Activated T-helper 1 cell treated with anti-CD3 and anti-CD28 coated beads, Interleukin-12 subunit alpha, Interleukin-12 subunit beta, Interleukin-2, Interleukin-4 antibody, amounts not matched to agents 30 ng/mL and 10 ng/mL and 1 ng/mL, durations not matched to agents 14 hours and 24 hours and 36 hours (primary cell): ENCODE results near the gene ALOX5. TPM values are rescaled to one million over a fixed set of nuclear protein-coding genes. Genes with fewer than 3 reads are reported as not detected.
"Not testable (repeated sequence)": the region's sequence is repeated elsewhere in the genome, so short reads cannot be mapped to it uniquely, and the experiment has no call there.

ENCODE experiments used
- DNase-seq: peaks from one replicate; pipeline ENCODE4 v3.0.0; 2021; ENCODE audit warnings: low spot score
- H3K27ac Mint-ChIP-seq: one replicate; pipeline ENCODE4 v1.8.0; 2021; ENCODE audit warnings: mild to moderate bottlenecking, mixed read lengths
- H3K27me3 Mint-ChIP-seq: one replicate; pipeline ENCODE4 v1.8.0; 2022; ENCODE audit warnings: mild to moderate bottlenecking, moderate library complexity, mixed read lengths; ENCODE audit not compliant: insufficient read depth
- H3K36me3 Mint-ChIP-seq: one replicate; pipeline ENCODE4 v1.8.0; 2021; ENCODE audit warnings: low read depth, mixed read lengths
- H3K4me1 Mint-ChIP-seq: one replicate; pipeline ENCODE4 v1.8.0; 2021; ENCODE audit warnings: low read depth, mixed read lengths
- H3K4me3 Mint-ChIP-seq: one replicate; pipeline ENCODE4 v1.8.0; 2021; ENCODE audit warnings: mild to moderate bottlenecking, moderate library complexity, mixed read lengths
- H3K9me3 Mint-ChIP-seq: one replicate; pipeline ENCODE4 v1.8.0; 2021; ENCODE audit warnings: mixed read lengths
- intact Hi-C: fragments of 100-400 bp; cut with micrococcal nuclease; formaldehyde crosslinking; loops from one replicate; pipeline ENCODE4 v1.15.1; 2024
- total RNA-seq: library from RNA; stranded (reverse); gene quantifications from 2 replicates; pipeline ENCODE4 v1.2.3, GENCODE V29; 2022

ALOX5 gene
- total RNA-seq, 1 donor from 2014 or later, result 2.9 TPM

GRCh38 chr10:45464958-45465567, 91.0 kb downstream of the ALOX5 start:
- peak; percentile 63 for DNase-seq
- H3K4me3 Mint-ChIP-seq, result no peak overlapping the region
- H3K36me3 Mint-ChIP-seq, result peaks cover 12% of the 10 kb centered on the region
- H3K4me1 Mint-ChIP-seq, result peaks cover 55% of the 10 kb centered on the region
- intact Hi-C loops, result loop anchor here (1.0 to 10.0 kb wide), 9 partner anchors 46 to 566 kb away; partner anchors contain the start of genes NCOA4 and ZFAND4
- no peaks in the 10 kb centered on the region for H3K27me3 Mint-ChIP-seq
- H3K9me3 Mint-ChIP-seq, result no peaks in the 10 kb centered on the region
- H3K27ac Mint-ChIP-seq, result no peak overlapping the region

GRCh38 chr10:45466784-45467183, 92.8 kb downstream of the ALOX5 start:
- Mint-ChIP-seq H3K4me1 (peaks cover 50% of the 10 kb centered on the region), H3K36me3 (peaks cover 5% of the 10 kb centered on the region), H3K9me3 (no peaks in the 10 kb centered on the region), H3K27ac (no peak overlapping the region), H3K27me3 (no peaks in the 10 kb centered on the region), H3K4me3 (no peak overlapping the region)
- no peak for DNase-seq
- intact Hi-C loops, result loop anchor here (5.0 to 10.0 kb wide), 2 partner anchors 51 to 348 kb away; no protein-coding TSS in a partner anchor

- no peak for DNase-seq
- Mint-ChIP-seq H3K9me3 (no peaks in the 10 kb centered on the region), H3K27ac (no peak overlapping the region), H3K27me3 (no peaks in the 10 kb centered on the region), H3K4me3 (no peak overlapping the region), H3K36me3 (peaks cover 1% of the 10 kb centered on the region), H3K4me1 (peaks cover 38% of the 10 kb centered on the region)
- intact Hi-C loops, result loop anchor here (5.0 to 10.0 kb wide), 2 partner anchors 49 to 347 kb away; no protein-coding TSS in a partner anchor
These were observed 94.1 kb downstream of the ALOX5 start for GRCh38 chr10:45468079-45468478.

GRCh38 chr10:45470098-45471012, 96.3 kb downstream of the ALOX5 start:
- H3K9me3 Mint-ChIP-seq, result no peaks in the 10 kb centered on the region
- peak; percentile 17 for DNase-seq
- H3K4me3 Mint-ChIP-seq, result peak overlapping the region; percentile 27
- peaks cover 21% of the 10 kb centered on the region for H3K4me1 Mint-ChIP-seq
- H3K27me3 Mint-ChIP-seq, result no peaks in the 10 kb centered on the region
- peak overlapping the region; percentile 69 for H3K27ac Mint-ChIP-seq
- H3K36me3 Mint-ChIP-seq, result peaks cover 1% of the 10 kb centered on the region
- intact Hi-C loops, result loop anchor here (1.0 kb wide), 3 partner anchors 117 to 217 kb away; no protein-coding TSS in a partner anchor

GRCh38 chr10:45471059-45471458, 97.0 kb downstream of the ALOX5 start:
- no peak overlapping the region for H3K27ac Mint-ChIP-seq
- H3K4me3 Mint-ChIP-seq, result no peak overlapping the region
- no peaks in the 10 kb centered on the region for H3K27me3 Mint-ChIP-seq
- no peak for DNase-seq
- H3K4me1 Mint-ChIP-seq, result peaks cover 14% of the 10 kb centered on the region
- peaks cover 4% of the 10 kb centered on the region for H3K36me3 Mint-ChIP-seq
- intact Hi-C loops, result no loop called here
- peaks cover 5% of the 10 kb centered on the region for H3K9me3 Mint-ChIP-seq

- Mint-ChIP-seq H3K36me3 (peaks cover 4% of the 10 kb centered on the region), H3K27me3 (no peaks in the 10 kb centered on the region), H3K4me1 (peaks cover 13% of the 10 kb centered on the region), H3K9me3 (peaks cover 11% of the 10 kb centered on the region), H3K27ac (no peak overlapping the region), H3K4me3 (no peak overlapping the region)
- no peak for DNase-seq
- intact Hi-C loops, result no loop called here
These were observed 97.7 kb downstream of the ALOX5 start for GRCh38 chr10:45471531-45472310.

- H3K27me3 Mint-ChIP-seq, result no peaks in the 10 kb centered on the region
- H3K4me1 Mint-ChIP-seq, result peaks cover 13% of the 10 kb centered on the region
- H3K9me3 Mint-ChIP-seq, result peaks cover 25% of the 10 kb centered on the region
- H3K36me3 Mint-ChIP-seq, result peaks cover 6% of the 10 kb centered on the region
- intact Hi-C loops, result no loop called here
- no peak overlapping the region for H3K27ac Mint-ChIP-seq
- no peak for DNase-seq
- H3K4me3 Mint-ChIP-seq, result no peak overlapping the region
These were observed 99.1 kb downstream of the ALOX5 start for GRCh38 chr10:45473126-45473525.

GRCh38 chr10:45476559-45476958, 102.5 kb downstream of the ALOX5 start:
- H3K36me3 Mint-ChIP-seq, result peaks cover 13% of the 10 kb centered on the region
- H3K9me3 Mint-ChIP-seq, result peaks cover 46% of the 10 kb centered on the region
- no peaks in the 10 kb centered on the region for H3K27me3 Mint-ChIP-seq
- H3K4me1 Mint-ChIP-seq, result no peaks in the 10 kb centered on the region
- no peak overlapping the region for H3K27ac Mint-ChIP-seq
- intact Hi-C loops, result no loop called here
- DNase-seq, result no peak
- H3K4me3 Mint-ChIP-seq, result no peak overlapping the region

GRCh38 chr10:45480294-45480693, 106.3 kb downstream of the ALOX5 start:
- no peak overlapping the region for H3K4me3 Mint-ChIP-seq
- DNase-seq, result no peak
- H3K9me3 Mint-ChIP-seq, result peaks cover 46% of the 10 kb centered on the region
- peaks cover 18% of the 10 kb centered on the region for H3K36me3 Mint-ChIP-seq
- H3K27ac Mint-ChIP-seq, result no peak overlapping the region
- H3K4me1 Mint-ChIP-seq, result no peaks in the 10 kb centered on the region
- intact Hi-C loops, result no loop called here
- no peaks in the 10 kb centered on the region for H3K27me3 Mint-ChIP-seq

GRCh38 chr10:45481100-45481499, 107.1 kb downstream of the ALOX5 start:
- peaks cover 40% of the 10 kb centered on the region for H3K9me3 Mint-ChIP-seq
- H3K4me1 Mint-ChIP-seq, H3K27me3 Mint-ChIP-seq, intact Hi-C loops, DNase-seq, H3K27ac Mint-ChIP-seq, H3K4me3 Mint-ChIP-seq: not testable (repeated sequence)
- peaks cover 15% of the 10 kb centered on the region for H3K36me3 Mint-ChIP-seq

GRCh38 chr10:45483002-45483401, 109.0 kb downstream of the ALOX5 start:
- intact Hi-C loops, result no loop called here
- Mint-ChIP-seq H3K4me3 (no peak overlapping the region), H3K27ac (no peak overlapping the region), H3K27me3 (no peaks in the 10 kb centered on the region), H3K9me3 (peaks cover 23% of the 10 kb centered on the region), H3K36me3 (peaks cover 13% of the 10 kb centered on the region), H3K4me1 (no peaks in the 10 kb centered on the region)
- DNase-seq, result no peak

- Mint-ChIP-seq H3K27ac (no peak overlapping the region), H3K27me3 (peaks cover 2% of the 10 kb centered on the region), H3K36me3 (peaks cover 8% of the 10 kb centered on the region), H3K4me1 (no peaks in the 10 kb centered on the region), H3K4me3 (no peak overlapping the region), H3K9me3 (peaks cover 8% of the 10 kb centered on the region)
- no peak for DNase-seq
- intact Hi-C loops, result loop anchor here (1.0 kb wide), 1 partner anchor 13 kb away; no protein-coding TSS in a partner anchor
These were observed 113.7 kb downstream of the ALOX5 start for GRCh38 chr10:45487735-45488134.
